Common myeloid progenitor, CD34-positive (primary cell): ENCODE measurements around the gene WNK1.

Experiments
- CTCF ChIA-PET: fragments of 350-600 bp; sonication (Branson Sonifier 250); formaldehyde crosslinking; loops from one replicate; lab custom pipeline; 2021; ENCODE audit warnings: antibody characterized with exemption; lab: Charles Lee
- POLR2A ChIA-PET: fragments of 350-600 bp; sonication (Branson Sonifier 250); formaldehyde crosslinking; loops from one replicate; lab custom pipeline; 2021; ENCODE audit warnings: antibody characterized with exemption; lab: Charles Lee
- DNase-seq, 3 donors: peaks; one replicate each; pipeline versions ENCODE4 v3.0.0 to v3.0.0-alpha.2; 2013
- H3K27ac ChIP-seq, 2 experiments: 1 replicate in 1 of 2; 2 replicates in 1 of 2; pipeline ENCODE4 v1.7.0; 2013; ENCODE audit warnings: inconsistent platforms in 2 of 2, low read length in 2 of 2, mild to moderate bottlenecking in 2 of 2, low read depth in 1 of 2, moderate library complexity in 1 of 2; ENCODE audit not compliant: severe bottlenecking in 2 of 2, insufficient read depth in 1 of 2, poor library complexity in 1 of 2
- H3K27me3 ChIP-seq, 5 experiments: replicated peaks in 2 of 5; 1 replicate in 3 of 5; 2 replicates in 2 of 5; pipeline versions ENCODE4 v1.6.1 to v1.7.0; 2013; ENCODE audit warnings: low read length in 4 of 5, mild to moderate bottlenecking in 2 of 5, moderate library complexity in 2 of 5, inconsistent platforms in 1 of 5; ENCODE audit not compliant: insufficient read depth in 5 of 5, control insufficient read depth in 4 of 5
- H3K36me3 ChIP-seq, 4 experiments: 1 replicate in 2 of 4; 2 replicates in 2 of 4; pipeline versions ENCODE4 v1.6.1 to v1.7.0; 2013; ENCODE audit warnings: low read length in 3 of 4, control low read depth in 1 of 4, mild to moderate bottlenecking in 1 of 4; ENCODE audit not compliant: control insufficient read depth in 4 of 4, insufficient read depth in 4 of 4
- H3K4me1 ChIP-seq, 4 experiments: 1 replicate in 3 of 4; 2 replicates in 1 of 4; pipeline versions ENCODE4 v1.6.1 to v1.7.1; 2013; ENCODE audit warnings: low read length in 3 of 4, mild to moderate bottlenecking in 3 of 4, control low read depth in 1 of 4, inconsistent platforms in 1 of 4, moderate library complexity in 1 of 4; ENCODE audit not compliant: control insufficient read depth in 4 of 4, insufficient read depth in 4 of 4; ENCODE audit errors: control extremely low read depth in 1 of 4
- H3K4me3 ChIP-seq, 7 experiments: 1 replicate in 4 of 7; 2 replicates in 3 of 7; pipeline versions ENCODE4 v1.5.1 to v1.7.0; 2013; ENCODE audit warnings: mild to moderate bottlenecking in 7 of 7, low read length in 6 of 7, moderate library complexity in 6 of 7, inconsistent platforms in 2 of 7, low read depth in 2 of 7, control low read depth in 1 of 7; ENCODE audit not compliant: insufficient read depth in 4 of 7, control insufficient read depth in 1 of 7; ENCODE audit errors: extremely low read depth in 1 of 7
- H3K9me3 ChIP-seq, 5 experiments: 1 replicate in 4 of 5; 2 replicates in 1 of 5; pipeline versions ENCODE4 v1.6.1 to v1.7.1; 2013; ENCODE audit warnings: low read length in 4 of 5, mild to moderate bottlenecking in 2 of 5, inconsistent platforms in 1 of 5, low read depth in 1 of 5, moderate library complexity in 1 of 5; ENCODE audit not compliant: control insufficient read depth in 4 of 5, insufficient read depth in 2 of 5; ENCODE audit errors: control extremely low read depth in 1 of 5
- WGBS: methylation state at CpG from one replicate; pipeline ENCODE4 v1.1.5; 2013; ENCODE audit not compliant: insufficient coverage; 5-methylcytosine and 5-hydroxymethylcytosine counted together

The WNK1 gene

DNA sequence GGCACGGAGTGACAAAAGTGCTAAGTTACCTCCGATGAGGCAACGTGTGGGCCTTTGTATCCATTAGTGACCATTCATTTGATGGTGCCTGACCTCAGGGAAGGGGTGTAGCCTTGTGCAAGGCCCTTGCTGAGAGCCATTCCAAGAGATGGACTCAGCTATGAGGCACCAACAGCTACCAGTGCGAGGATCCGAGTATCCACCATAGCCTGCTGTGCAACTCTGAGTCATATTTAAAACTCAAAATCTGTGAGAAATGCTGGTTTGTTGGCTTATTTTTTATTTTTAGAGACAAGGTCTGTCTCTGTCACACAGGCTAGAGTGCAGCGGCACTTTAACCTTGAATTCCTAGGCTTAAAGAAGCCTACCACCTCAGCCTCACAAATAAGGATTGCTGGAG lies 25.1 kb upstream of the WNK1 start:
- ChIA-PET POLR2A (no interaction called here), CTCF (interaction anchor here (1.3 to 5.8 kb wide), 4 partner anchors 15 to 113 kb away, joined by 3 to 47 read pairs (median 6); partner anchors contain the start of gene WNK1)
- no peak for DNase-seq
- peaks cover 0 to 2% (median 0%) of the 10 kb centered on the region in 5 experiments for H3K9me3 ChIP-seq
- no peaks in the 10 kb centered on the region for H3K36me3 ChIP-seq
- H3K27ac ChIP-seq: no peak overlapping the region
- 96% methylated on average over 6 of the region's 6 CpGs for WGBS
- H3K27me3 ChIP-seq: no peaks in the 10 kb centered on the region
- H3K4me1 ChIP-seq: peaks cover 18 to 55% (median 33%) of the 10 kb centered on the region in 4 experiments
- no peak overlapping the region for H3K4me3 ChIP-seq

DNA sequence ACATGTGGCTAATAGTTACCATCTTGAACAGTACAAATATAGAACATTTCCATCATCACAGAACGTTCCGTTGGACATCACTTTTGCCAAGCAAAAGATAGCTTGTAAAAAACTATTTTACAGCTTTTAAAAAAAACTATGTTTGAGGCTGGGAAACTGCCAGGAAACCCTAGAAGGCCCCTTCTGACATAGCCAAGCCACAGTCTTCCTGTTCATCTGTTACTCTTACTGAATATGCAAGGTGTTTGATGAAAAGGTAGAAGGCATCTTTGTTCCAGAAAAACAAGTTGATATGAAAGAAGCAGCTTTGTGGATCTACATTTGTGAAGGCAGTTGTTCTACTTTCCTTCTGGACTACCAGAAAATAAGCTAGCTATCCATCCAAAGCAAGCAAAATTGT lies 23.6 kb upstream of the WNK1 start:
- 0% methylated on average over 2 of the region's 2 CpGs for WGBS
- POLR2A ChIA-PET: interaction anchor here (0.6 kb wide), 1 partner anchor 20 kb away, joined by 4 read pairs; no protein-coding TSS in a partner anchor

DNA sequence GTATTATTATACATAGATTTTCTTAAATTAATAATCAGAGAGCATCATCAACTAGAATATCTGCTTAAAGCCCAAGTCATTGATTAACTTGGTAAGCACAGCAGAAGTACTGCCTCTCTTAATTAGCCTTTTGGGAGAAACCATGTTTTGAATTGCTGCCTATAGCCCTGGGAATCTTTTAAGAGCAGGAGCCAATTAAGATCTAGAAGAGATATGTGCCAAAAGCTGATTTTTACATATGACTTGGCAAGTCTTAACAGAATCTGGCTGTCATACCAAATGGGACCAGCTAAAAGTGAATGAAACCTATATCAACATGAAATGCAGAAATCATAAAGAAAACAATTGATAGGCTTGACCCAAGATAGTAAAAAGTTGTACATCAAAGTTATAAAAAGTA lies 23.2 kb upstream of the WNK1 start:
- ChIA-PET CTCF (interaction anchor here (0.9 to 5.8 kb wide), 5 partner anchors 9 to 115 kb away, joined by 3 to 47 read pairs (median 3); partner anchors contain the start of gene WNK1), POLR2A (interaction anchor here (0.6 kb wide), 1 partner anchor 19 kb away, joined by 4 read pairs; no protein-coding TSS in a partner anchor)
- peak in 1 of 3 donors; percentile 50 for DNase-seq
- Histone ChIP-seq H3K4me3 (no peak overlapping the region), H3K36me3 (no peaks in the 10 kb centered on the region), H3K27ac (peak overlapping the region; percentile 13 to 51), H3K4me1 (peaks cover 16 to 47% (median 30%) of the 10 kb centered on the region in 4 experiments), H3K27me3 (no peaks in the 10 kb centered on the region), H3K9me3 (peaks cover 0 to 2% (median 0%) of the 10 kb centered on the region in 5 experiments)

More for the DNA sequence above, 23.6 kb upstream of the WNK1 start:
- no peaks in the 10 kb centered on the region for H3K27me3 ChIP-seq
- peak; percentile 54 to 95 (median 92) for DNase-seq
- peak overlapping the region; percentile 13 to 51 for H3K27ac ChIP-seq
- H3K4me1 ChIP-seq: peaks cover 18 to 52% (median 33%) of the 10 kb centered on the region in 4 experiments
- H3K9me3 ChIP-seq: peaks cover 0 to 2% (median 0%) of the 10 kb centered on the region in 5 experiments
- H3K36me3 ChIP-seq: no peaks in the 10 kb centered on the region
- peak overlapping the region in 1 of 7 experiments; percentile 40 for H3K4me3 ChIP-seq
- CTCF ChIA-PET: interaction anchor here (0.9 to 5.8 kb wide), 9 partner anchors 10 to 114 kb away, joined by 3 to 47 read pairs (median 3); partner anchors contain the start of gene WNK1

DNA sequence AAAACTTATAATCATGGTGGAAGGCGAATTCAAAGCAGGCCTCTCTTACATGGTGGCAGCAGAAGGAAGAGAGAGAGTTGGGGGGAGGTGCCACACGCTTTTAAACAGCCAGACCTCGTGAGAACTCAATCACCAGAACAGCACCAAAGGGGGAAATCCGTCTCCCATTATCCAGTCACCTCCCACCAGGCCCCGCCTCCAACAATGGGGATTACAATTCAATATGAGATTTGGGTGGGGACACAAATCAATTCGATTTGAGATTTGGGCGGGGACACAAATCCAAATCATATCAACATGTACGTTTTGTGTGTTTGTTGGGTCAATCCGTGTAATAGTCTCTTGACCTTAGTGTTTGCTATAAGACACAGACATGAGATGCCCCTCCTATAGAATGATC lies 21.8 kb upstream of the WNK1 start:
- DNase-seq: peak in 1 of 3 donors; percentile 18
- Histone ChIP-seq H3K27ac (no peak overlapping the region), H3K4me1 (peaks cover 15 to 40% (median 27%) of the 10 kb centered on the region in 4 experiments), H3K4me3 (no peak overlapping the region), H3K36me3 (no peaks in the 10 kb centered on the region), H3K27me3 (no peaks in the 10 kb centered on the region), H3K9me3 (peaks cover 0 to 2% (median 0%) of the 10 kb centered on the region in 5 experiments)
- WGBS: 98% methylated on average over 6 of the region's 9 CpGs
- CTCF ChIA-PET: interaction anchor here (5.8 kb wide), 1 partner anchor 20 kb away, joined by 47 read pairs; the partner anchor contains the start of gene WNK1
- POLR2A ChIA-PET: no interaction called here

DNA sequence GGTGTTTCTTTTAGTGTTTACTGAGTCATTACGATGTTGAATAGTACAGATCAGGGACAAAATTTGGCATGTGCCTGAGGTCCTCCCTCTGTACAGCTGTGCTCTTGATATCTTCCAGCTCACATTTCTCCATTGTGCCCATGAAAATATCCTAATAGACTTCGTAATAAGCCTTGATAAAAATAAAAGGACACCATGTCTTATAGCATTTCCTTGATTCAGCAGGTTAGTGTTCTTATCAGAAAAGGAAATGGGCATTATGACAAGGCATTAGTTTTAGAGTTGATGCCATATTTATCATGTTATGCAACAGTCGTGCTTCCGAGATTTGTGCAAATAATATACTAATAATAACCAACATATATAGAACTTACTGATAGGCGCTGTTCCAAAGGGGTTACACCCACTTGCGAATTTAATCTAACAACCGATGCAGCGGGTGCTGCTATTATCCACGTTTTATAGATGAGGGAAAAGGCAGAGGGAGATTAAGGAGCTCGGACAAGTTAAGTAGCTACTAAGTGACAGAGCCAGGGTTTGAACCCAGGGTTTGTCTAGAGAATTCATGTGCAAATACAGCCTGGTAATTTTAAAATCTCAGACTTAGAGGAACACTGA lies 15.1 kb upstream of the WNK1 start:
- Histone ChIP-seq H3K36me3 (no peaks in the 10 kb centered on the region), H3K4me3 (no peak overlapping the region), H3K4me1 (no peaks in the 10 kb centered on the region), H3K27ac (no peak overlapping the region), H3K27me3 (no peaks in the 10 kb centered on the region), H3K9me3 (no peaks in the 10 kb centered on the region)
- no peak for DNase-seq
- ChIA-PET POLR2A (no interaction called here), CTCF (interaction anchor here (1.0 kb wide), 1 partner anchor 195 kb away, joined by 3 read pairs; no protein-coding TSS in a partner anchor)
- 100% methylated on average over 3 of the region's 10 CpGs for WGBS

DNA sequence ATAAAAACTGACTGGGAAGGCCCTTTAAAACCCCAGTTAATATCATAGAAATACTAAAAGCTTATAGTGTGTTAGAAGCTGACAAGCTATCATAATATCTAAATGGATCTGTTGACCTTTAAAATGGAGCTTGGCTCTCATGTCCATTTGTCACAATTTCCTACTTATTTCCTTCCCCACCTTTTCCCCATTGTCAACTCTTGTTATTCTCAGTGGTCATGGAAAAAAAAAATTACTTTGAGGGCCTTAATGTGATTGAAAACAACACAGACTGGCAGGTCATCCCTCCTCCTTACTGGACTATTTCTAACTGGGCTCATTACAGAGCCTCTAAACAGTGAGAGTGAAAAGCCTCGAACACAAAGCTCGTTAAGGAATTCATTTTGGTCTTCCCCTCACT lies 13.7 kb upstream of the WNK1 start:
- no peaks in the 10 kb centered on the region for H3K27me3 ChIP-seq
- H3K4me1 ChIP-seq: no peaks in the 10 kb centered on the region
- H3K36me3 ChIP-seq: no peaks in the 10 kb centered on the region
- CTCF ChIA-PET: interaction anchor here (1.1 to 2.0 kb wide), 4 partner anchors 8 to 124 kb away, joined by 3 to 17 read pairs (median 4); partner anchors contain the start of gene WNK1
- POLR2A ChIA-PET: interaction anchor here (0.6 kb wide), 1 partner anchor 37 kb away, joined by 4 read pairs; no protein-coding TSS in a partner anchor
- DNase-seq: no peak
- no CpG with 5 or more reads among the region's 2 CpGs for WGBS
- no peak overlapping the region for H3K4me3 ChIP-seq
- H3K27ac ChIP-seq: no peak overlapping the region
- H3K9me3 ChIP-seq: no peaks in the 10 kb centered on the region

DNA sequence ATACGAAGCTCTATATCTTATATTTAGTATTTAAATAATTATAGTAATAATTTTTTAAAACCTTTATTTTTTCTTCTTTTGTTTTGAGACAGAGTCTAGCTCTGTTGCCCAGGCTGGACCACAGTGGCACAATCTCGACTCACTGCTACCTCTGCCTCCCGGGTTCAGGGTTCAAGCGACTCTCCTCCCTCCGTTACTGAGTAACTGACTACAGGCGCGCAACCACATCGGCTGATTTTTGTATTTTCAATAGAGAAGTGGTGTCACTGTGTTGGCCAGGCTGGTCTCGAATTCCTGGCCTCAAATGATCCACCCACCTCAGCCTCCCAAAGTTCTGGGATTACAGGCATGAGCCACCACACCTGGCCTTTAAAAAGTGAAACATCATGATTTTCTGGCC lies 13.0 kb upstream of the WNK1 start:
- Histone ChIP-seq H3K9me3 (no peaks in the 10 kb centered on the region), H3K27me3 (no peaks in the 10 kb centered on the region), H3K4me1 (no peaks in the 10 kb centered on the region), H3K27ac (no peak overlapping the region), H3K4me3 (no peak overlapping the region), H3K36me3 (no peaks in the 10 kb centered on the region)
- 100% methylated on average over 8 of the region's 9 CpGs for WGBS
- DNase-seq: no peak
- ChIA-PET CTCF (interaction anchor here (1.3 to 2.0 kb wide), 3 partner anchors 7 to 125 kb away, joined by 4 to 17 read pairs (median 4); partner anchors contain the start of gene WNK1), POLR2A (no interaction called here)
